ENCODE results near the gene TCEA3. TPM values are rescaled to one million over a fixed set of nuclear protein-coding genes. Genes with fewer than 3 reads are reported as not detected.
A peak's percentile ranks its signal among the peaks of the same experiment; 100 is the strongest.

Gene TCEA3
- polyA plus RNA-seq, 3 donors, result 0.26 to 0.52 TPM; not detected in 1

DNA sequence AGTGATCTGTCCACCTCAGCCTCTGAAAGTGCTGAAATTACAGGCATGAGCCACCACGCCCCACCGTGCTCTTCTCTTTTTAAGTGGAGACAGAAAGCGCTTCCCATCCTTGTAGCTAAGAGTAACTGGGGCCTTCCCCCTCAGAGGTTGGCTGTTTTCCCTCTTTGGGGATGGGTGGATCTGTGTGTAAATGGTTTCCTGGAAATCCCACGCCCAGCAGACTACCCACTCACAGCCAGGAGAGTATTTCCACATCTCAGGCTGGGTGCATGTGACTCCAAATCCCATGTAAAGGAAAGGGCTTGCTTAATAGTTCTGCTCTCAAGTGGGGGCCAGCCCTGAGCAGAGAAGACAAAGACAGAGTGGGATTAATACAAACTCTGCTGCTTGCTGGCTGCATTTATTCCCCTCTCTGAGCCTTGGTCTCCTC is 19.6 kb upstream of the TCEA3 start:
- Histone ChIP-seq H3K27me3 (ENCODE audit: control insufficient read depth in 2 of 2, insufficient read depth in 2 of 2, low read length in 2 of 2) (no peaks in the 10 kb centered on the region), H3K9me3 (replicated peaks in 1 of 2; ENCODE audit: control insufficient read depth in 1 of 2, insufficient read depth in 1 of 2, low read length in 2 of 2) (no peaks in the 10 kb centered on the region), H3K36me3 (replicated peaks in 1 of 2; ENCODE audit: control insufficient read depth in 1 of 2, insufficient read depth in 2 of 2, low read length in 2 of 2) (no peaks in the 10 kb centered on the region), H3K4me1 (ENCODE audit: control insufficient read depth in 1 of 2, insufficient read depth in 2 of 2, low read length in 2 of 2) (no peaks in the 10 kb centered on the region), H3K9ac (ENCODE audit: insufficient read depth, low read length, poor library complexity, severe bottlenecking) (no peak overlapping the region), H3K4me3 (replicated peaks in 1 of 3; ENCODE audit: low read depth in 2 of 3, low read length in 3 of 3) (no peak overlapping the region), H3K4me2 (replicated peaks; ENCODE audit: extremely low read depth, low read length, poor library complexity, severe bottlenecking) (no peak overlapping the region), H3K79me2 (ENCODE audit: insufficient read depth, low read length) (no peaks in the 10 kb centered on the region), H4K20me1 (ENCODE audit: insufficient read depth, low read length) (no peaks in the 10 kb centered on the region), H2AFZ (ENCODE audit: insufficient read depth, low read depth, low read length, poor library complexity, severe bottlenecking) (no peak overlapping the region), H3K27ac (ENCODE audit: low read depth in 1 of 2, low read length in 2 of 2) (no peak overlapping the region)
- TF ChIP-seq CTCF (IDR thresholded peaks at IDR 0.05), result no peak
- peaks cover 7% of the 10 kb centered on the region for H3K4me1 Mint-ChIP-seq
- no peak overlapping the region for H3K4me3 Mint-ChIP-seq
- peaks cover 0 to 3% (median 0%) of the 10 kb centered on the region in 3 donors for H3K27me3 Mint-ChIP-seq (ENCODE audit: low read depth in 3 of 3)
- H3K27ac Mint-ChIP-seq, result no peak overlapping the region
- no peaks in the 10 kb centered on the region for H3K9me3 Mint-ChIP-seq
- no CpG with 5 or more reads among the region's 4 CpGs for WGBS (ENCODE audit: insufficient coverage)
- no peaks in the 10 kb centered on the region for H3K36me3 Mint-ChIP-seq
- intact Hi-C loops (cut with micrococcal nuclease), result no loop called here
- peak in 1 of 3 donors; percentile 17 for DNase-seq

DNA sequence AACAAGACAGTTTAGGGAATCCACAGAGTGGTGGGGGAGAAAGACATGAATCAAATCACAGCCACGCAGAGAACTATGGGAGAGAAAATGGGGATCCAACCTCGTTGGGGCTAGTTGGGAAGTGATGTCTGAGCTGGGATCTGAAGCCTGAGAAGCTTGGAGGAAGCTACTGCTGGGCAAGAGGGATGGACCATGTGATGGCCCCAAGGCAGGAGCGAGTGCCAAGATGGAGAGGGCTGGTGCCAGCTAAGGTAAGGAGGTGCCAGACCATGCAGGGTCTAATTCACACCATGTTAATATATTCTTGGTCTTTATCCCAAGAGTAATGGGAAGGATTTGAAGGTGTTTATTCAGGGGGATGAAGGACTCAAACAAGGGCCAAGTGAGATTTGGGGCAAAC is 18.2 kb upstream of the TCEA3 start:
- Histone ChIP-seq H3K4me1 (ENCODE audit: control insufficient read depth in 1 of 2, insufficient read depth in 2 of 2, low read length in 2 of 2) (no peaks in the 10 kb centered on the region), H3K4me3 (replicated peaks in 1 of 3; ENCODE audit: low read depth in 2 of 3, low read length in 3 of 3) (no peak overlapping the region), H3K4me2 (replicated peaks; ENCODE audit: extremely low read depth, low read length, poor library complexity, severe bottlenecking) (no peak overlapping the region), H3K9ac (ENCODE audit: insufficient read depth, low read length, poor library complexity, severe bottlenecking) (no peak overlapping the region), H3K79me2 (ENCODE audit: insufficient read depth, low read length) (no peaks in the 10 kb centered on the region), H3K9me3 (replicated peaks in 1 of 2; ENCODE audit: control insufficient read depth in 1 of 2, insufficient read depth in 1 of 2, low read length in 2 of 2) (no peaks in the 10 kb centered on the region), H3K27ac (ENCODE audit: low read depth in 1 of 2, low read length in 2 of 2) (no peak overlapping the region), H3K36me3 (replicated peaks in 1 of 2; ENCODE audit: control insufficient read depth in 1 of 2, insufficient read depth in 2 of 2, low read length in 2 of 2) (no peaks in the 10 kb centered on the region), H4K20me1 (ENCODE audit: insufficient read depth, low read length) (no peaks in the 10 kb centered on the region), H2AFZ (ENCODE audit: insufficient read depth, low read depth, low read length, poor library complexity, severe bottlenecking) (no peak overlapping the region), H3K27me3 (ENCODE audit: control insufficient read depth in 2 of 2, insufficient read depth in 2 of 2, low read length in 2 of 2) (no peaks in the 10 kb centered on the region)
- H3K27ac Mint-ChIP-seq, result no peak overlapping the region
- no peaks in the 10 kb centered on the region for H3K36me3 Mint-ChIP-seq
- no peak for DNase-seq
- 87% methylated on average over 2 of the region's 3 CpGs for WGBS (ENCODE audit: insufficient coverage)
- H3K4me3 Mint-ChIP-seq, result no peak overlapping the region
- peaks cover 2 to 5% (median 3%) of the 10 kb centered on the region in 3 donors for H3K27me3 Mint-ChIP-seq (ENCODE audit: low read depth in 3 of 3)
- peaks cover 7% of the 10 kb centered on the region for H3K4me1 Mint-ChIP-seq
- TF ChIP-seq CTCF (IDR thresholded peaks at IDR 0.05), result no peak
- intact Hi-C loops (cut with micrococcal nuclease), result no loop called here
- no peaks in the 10 kb centered on the region for H3K9me3 Mint-ChIP-seq

Measured in CD14-positive monocyte (primary cell).